Activated naive CD4-positive, alpha-beta T cell treated with anti-CD3 and anti-CD28 coated beads, Interleukin-2, amount 50 U/mL, for 16 hours (primary cell): ENCODE results near the gene NELFCD.
"Not testable (repeated sequence)": the region's sequence is repeated elsewhere in the genome, so short reads cannot be mapped to it uniquely, and the experiment has no call there.

ENCODE experiments used
- DNase-seq: peaks from one replicate; pipeline ENCODE4 v3.0.0-alpha.2; 2020

Gene NELFCD

GRCh38 chr20:58980711-58981627 is at the start of gene NELFCD:
Gene NELFCD, plus strand, starts transcription at chr20:58981256. Its CDS starts 54 bp downstream, at chr20:58981310.
- peak; percentile 89 for DNase-seq

GRCh38 chr20:58932170-58932569 is 48.9 kb upstream of the NELFCD start:
- DNase-seq, result no peak

- DNase-seq, result no peak
Measured at GRCh38 chr20:58938078-58938477, 43.0 kb upstream of the NELFCD start.

- no peak for DNase-seq
Measured at GRCh38 chr20:58938541-58938940, 42.5 kb upstream of the NELFCD start.

GRCh38 chr20:58941471-58941870 is 39.6 kb upstream of the NELFCD start:
- DNase-seq, result no peak

- DNase-seq, result no peak
Measured at GRCh38 chr20:58942549-58942948, 38.5 kb upstream of the NELFCD start.

GRCh38 chr20:58944610-58945009 is 36.4 kb upstream of the NELFCD start:
- no peak for DNase-seq

- DNase-seq, result no peak
Measured at GRCh38 chr20:58945965-58946631, 35.0 kb upstream of the NELFCD start.

- DNase-seq, result not testable (repeated sequence)
Measured at GRCh38 chr20:58947797-58948388, 33.2 kb upstream of the NELFCD start.

- no peak for DNase-seq
Measured at GRCh38 chr20:58950603-58951002, 30.5 kb upstream of the NELFCD start.

- DNase-seq, result no peak
Measured at GRCh38 chr20:58953050-58953449, 28.0 kb upstream of the NELFCD start.

- no peak for DNase-seq
Measured at GRCh38 chr20:58956078-58956477, 25.0 kb upstream of the NELFCD start.

GRCh38 chr20:58959652-58960051 is 21.4 kb upstream of the NELFCD start:
- no peak for DNase-seq

- no peak for DNase-seq
Measured at GRCh38 chr20:58963060-58963584, 17.9 kb upstream of the NELFCD start.

- not testable (repeated sequence) for DNase-seq
Measured at GRCh38 chr20:58963922-58964321, 17.1 kb upstream of the NELFCD start.

GRCh38 chr20:58965270-58966064 is 15.6 kb upstream of the NELFCD start:
- DNase-seq, result no peak

- no peak for DNase-seq
Measured at GRCh38 chr20:58967652-58968429, 13.2 kb upstream of the NELFCD start.

- DNase-seq, result no peak
Measured at GRCh38 chr20:58969439-58969838, 11.6 kb upstream of the NELFCD start.

GRCh38 chr20:58970146-58970545 is 10.9 kb upstream of the NELFCD start:
- no peak for DNase-seq

- DNase-seq, result no peak
Measured at GRCh38 chr20:58971429-58971828, 9.6 kb upstream of the NELFCD start.

GRCh38 chr20:58973179-58973578 is 7.9 kb upstream of the NELFCD start:
- DNase-seq, result no peak

- no peak for DNase-seq
Measured at GRCh38 chr20:58973866-58974265, 7.2 kb upstream of the NELFCD start.
